WERI-Rb-1 (cell line): ENCODE results near the gene KAT2B.

Experiments
- DNase-seq: peaks from one replicate; pipeline ENCODE4 v3.0.0-alpha.2; 2020
- H3K27ac ChIP-seq: fragments of 250-450 bp; sonication (Bioruptor Pico); 2 replicates; pipeline ENCODE4 v1.5.1; 2020; ENCODE audit warnings: mild to moderate bottlenecking, moderate library complexity
- H3K27me3 ChIP-seq: fragments of 250-450 bp; sonication (Bioruptor Pico); 2 replicates; pipeline ENCODE4 v1.5.1; 2021; ENCODE audit warnings: mild to moderate bottlenecking, low read depth, moderate library complexity; ENCODE audit not compliant: insufficient read depth, severe bottlenecking
- H3K36me3 ChIP-seq: fragments of 250-450 bp; sonication (Bioruptor Pico); 2 replicates; pipeline ENCODE4 v1.5.1; 2020; ENCODE audit warnings: mild to moderate bottlenecking, moderate library complexity
- H3K4me3 ChIP-seq: 2 replicates; pipeline ENCODE4 v1.5.1; 2011; ENCODE audit warnings: low read depth, mild to moderate bottlenecking, control low read depth, low read length
- H3K9me3 ChIP-seq: fragments of 250-450 bp; sonication (Bioruptor Pico); 2 replicates; pipeline ENCODE4 v1.5.1; 2021; ENCODE audit warnings: mild to moderate bottlenecking, moderate library complexity; ENCODE audit not compliant: severe bottlenecking
- TF ChIP-seq, protein P1 (sequence below): IDR thresholded peaks from 2 replicates; pipeline ENCODE4 v1.5.1; 2011; ENCODE audit warnings: low read depth, mild to moderate bottlenecking, control low read depth, inconsistent platforms, low read length

Gene KAT2B

DNA sequence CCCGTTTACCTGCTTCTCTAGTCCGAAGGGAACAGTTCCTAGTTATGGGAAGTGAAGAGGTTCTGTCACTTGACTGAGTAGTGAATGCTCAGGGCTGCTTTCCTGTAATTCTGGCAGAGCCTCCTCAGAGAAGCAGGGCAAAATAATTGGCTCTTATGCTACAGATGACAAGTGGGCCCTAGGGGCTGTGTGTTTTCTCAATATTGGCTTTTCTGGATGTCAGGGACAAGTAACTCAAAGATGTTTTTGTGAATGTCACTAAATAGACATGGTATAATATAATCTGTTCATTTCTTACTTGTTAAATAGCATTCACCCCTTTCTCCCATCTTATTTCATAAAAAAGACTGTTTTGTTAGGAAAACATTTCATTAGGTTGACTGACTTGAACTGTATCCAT is 105.6 kb downstream of the KAT2B start:
- no peaks in the 10 kb centered on the region for H3K27me3 ChIP-seq

DNA sequence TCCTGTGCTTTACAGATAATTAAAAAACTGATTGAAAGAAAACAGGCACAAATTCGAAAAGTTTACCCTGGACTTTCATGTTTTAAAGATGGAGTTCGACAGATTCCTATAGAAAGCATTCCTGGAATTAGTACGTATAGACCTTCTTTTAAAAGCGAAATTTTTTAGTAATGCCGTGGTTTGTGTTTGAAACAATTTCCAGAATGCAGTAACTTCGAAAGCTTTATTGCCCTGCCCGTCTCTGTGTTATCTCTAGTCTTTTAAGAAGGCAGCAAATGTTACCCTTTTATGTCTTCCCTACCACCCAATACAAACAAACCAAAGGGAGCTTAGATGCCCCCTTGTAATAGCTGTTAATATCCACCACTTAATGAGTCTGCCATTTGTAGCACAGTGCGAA is 106.1 kb downstream of the KAT2B start:
- DNase-seq = no peak
- TF ChIP-seq, protein P1, sequence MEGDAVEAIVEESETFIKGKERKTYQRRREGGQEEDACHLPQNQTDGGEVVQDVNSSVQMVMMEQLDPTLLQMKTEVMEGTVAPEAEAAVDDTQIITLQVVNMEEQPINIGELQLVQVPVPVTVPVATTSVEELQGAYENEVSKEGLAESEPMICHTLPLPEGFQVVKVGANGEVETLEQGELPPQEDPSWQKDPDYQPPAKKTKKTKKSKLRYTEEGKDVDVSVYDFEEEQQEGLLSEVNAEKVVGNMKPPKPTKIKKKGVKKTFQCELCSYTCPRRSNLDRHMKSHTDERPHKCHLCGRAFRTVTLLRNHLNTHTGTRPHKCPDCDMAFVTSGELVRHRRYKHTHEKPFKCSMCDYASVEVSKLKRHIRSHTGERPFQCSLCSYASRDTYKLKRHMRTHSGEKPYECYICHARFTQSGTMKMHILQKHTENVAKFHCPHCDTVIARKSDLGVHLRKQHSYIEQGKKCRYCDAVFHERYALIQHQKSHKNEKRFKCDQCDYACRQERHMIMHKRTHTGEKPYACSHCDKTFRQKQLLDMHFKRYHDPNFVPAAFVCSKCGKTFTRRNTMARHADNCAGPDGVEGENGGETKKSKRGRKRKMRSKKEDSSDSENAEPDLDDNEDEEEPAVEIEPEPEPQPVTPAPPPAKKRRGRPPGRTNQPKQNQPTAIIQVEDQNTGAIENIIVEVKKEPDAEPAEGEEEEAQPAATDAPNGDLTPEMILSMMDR = no peak
- H3K27me3 ChIP-seq = no peaks in the 10 kb centered on the region
- peaks cover 24% of the 10 kb centered on the region for H3K36me3 ChIP-seq
- no peak overlapping the region for H3K4me3 ChIP-seq
- no peak overlapping the region for H3K27ac ChIP-seq
- H3K9me3 ChIP-seq = no peaks in the 10 kb centered on the region

More for the DNA sequence above, 105.6 kb downstream of the KAT2B start:
- TF ChIP-seq, protein P1 = no peak
- H3K27ac ChIP-seq = no peak overlapping the region
- no peak for DNase-seq
- peaks cover 24% of the 10 kb centered on the region for H3K36me3 ChIP-seq
- no peak overlapping the region for H3K4me3 ChIP-seq
- no peaks in the 10 kb centered on the region for H3K9me3 ChIP-seq

DNA sequence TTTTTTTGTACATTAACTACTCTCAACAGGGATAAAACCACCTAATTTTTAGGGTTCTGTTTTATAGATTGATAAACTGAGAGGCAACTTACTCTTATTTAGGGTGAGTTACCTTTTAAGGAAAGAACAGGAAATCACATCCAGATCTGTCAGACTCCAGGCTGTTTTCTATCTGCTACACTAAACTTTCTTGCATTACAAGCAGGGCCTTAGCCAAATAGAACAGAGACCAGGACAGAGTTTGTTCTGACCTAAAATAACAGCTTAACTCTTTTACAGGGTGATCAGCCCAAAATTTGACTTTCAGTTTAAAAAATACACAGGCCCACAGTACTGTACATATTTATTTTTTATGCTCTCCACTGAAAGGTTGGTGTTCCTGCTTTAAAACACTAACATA is 107.1 kb downstream of the KAT2B start:
- DNase-seq = no peak
- Histone ChIP-seq H3K27ac (no peak overlapping the region), H3K9me3 (no peaks in the 10 kb centered on the region), H3K4me3 (no peak overlapping the region), H3K36me3 (peaks cover 24% of the 10 kb centered on the region), H3K27me3 (no peaks in the 10 kb centered on the region)
- TF ChIP-seq, protein P1 = no peak

DNA sequence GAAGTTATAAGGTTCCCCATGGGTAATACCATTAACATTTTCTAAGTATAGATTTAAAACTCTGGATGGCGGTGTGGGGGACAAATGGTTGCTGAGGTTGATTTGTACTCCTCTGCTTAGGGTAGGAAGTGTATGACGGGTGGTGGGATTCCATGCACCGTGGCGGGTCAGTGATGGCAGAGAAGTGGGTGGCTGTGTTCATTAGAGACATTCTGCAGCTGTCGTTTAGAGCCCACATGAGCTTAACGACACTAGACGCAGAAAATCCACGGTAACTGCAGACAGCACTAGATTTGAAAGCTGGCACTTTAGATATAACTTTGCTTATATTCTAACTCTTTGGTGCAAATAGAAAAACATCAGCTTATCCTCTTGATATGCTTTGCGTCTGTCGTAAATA is 108.2 kb downstream of the KAT2B start:
- no peak overlapping the region for H3K27ac ChIP-seq
- H3K36me3 ChIP-seq = peaks cover 16% of the 10 kb centered on the region
- no peaks in the 10 kb centered on the region for H3K27me3 ChIP-seq
- TF ChIP-seq, protein P1 = no peak
- no peak overlapping the region for H3K4me3 ChIP-seq
- no peak for DNase-seq
- no peaks in the 10 kb centered on the region for H3K9me3 ChIP-seq

DNA sequence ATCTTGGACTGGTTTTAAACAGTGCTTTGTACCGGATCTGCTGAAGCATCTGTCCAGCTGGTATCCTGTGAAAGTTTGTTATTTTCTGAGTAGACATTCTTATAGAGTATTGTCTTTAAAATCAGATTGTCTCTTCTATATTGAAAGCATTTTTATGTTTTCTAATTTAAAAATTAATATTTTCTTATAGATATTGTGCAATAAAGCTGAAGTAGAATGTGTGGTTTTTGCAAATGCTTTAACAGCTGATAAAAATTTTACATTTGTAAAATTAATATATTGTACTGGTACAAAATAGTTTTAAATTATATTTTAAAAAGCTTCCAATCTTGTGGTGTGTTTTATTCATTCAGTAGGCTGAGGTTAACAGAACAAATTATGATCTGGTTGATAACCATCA is 113.8 kb downstream of the KAT2B start:
- TF ChIP-seq, protein P1 = no peak
- Histone ChIP-seq H3K36me3 (peaks cover 27% of the 10 kb centered on the region), H3K4me3 (no peak overlapping the region), H3K27me3 (no peaks in the 10 kb centered on the region), H3K27ac (peak overlapping the region; percentile 73), H3K9me3 (no peaks in the 10 kb centered on the region)
- no peak for DNase-seq

DNA sequence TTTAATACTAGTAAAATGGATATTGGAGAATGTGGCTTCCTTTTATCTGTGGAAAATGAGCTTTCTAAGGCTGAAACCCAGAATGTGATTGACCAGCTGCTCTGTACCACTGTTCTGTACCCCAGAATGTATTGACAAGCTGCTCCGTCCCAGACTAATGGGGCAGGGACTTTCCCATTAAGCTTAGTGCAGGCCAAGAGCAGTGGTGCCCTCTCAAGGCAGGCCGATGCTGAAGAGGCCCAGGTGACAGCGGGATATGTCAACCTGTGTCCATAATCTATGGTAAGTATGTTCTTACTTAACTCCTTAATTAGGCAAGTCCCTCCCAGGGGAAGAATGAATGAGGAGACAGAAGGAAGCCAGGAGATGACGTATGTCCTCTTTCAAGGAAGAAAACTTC is 114.7 kb downstream of the KAT2B start:
- Histone ChIP-seq H3K36me3 (peaks cover 30% of the 10 kb centered on the region), H3K27ac (peak overlapping the region; percentile 73), H3K27me3 (no peaks in the 10 kb centered on the region), H3K4me3 (no peak overlapping the region), H3K9me3 (no peaks in the 10 kb centered on the region)
- DNase-seq = peak; percentile 78
- TF ChIP-seq, protein P1 = 0 out of 2 replicates have a peak, but pooled peaks have one; percentile 38
